IMR-90 (cell line): Measurements from ENCODE around the gene VSTM5. TPM values are rescaled to one million over a fixed set of nuclear protein-coding genes. Genes with fewer than 3 reads are reported as not detected.

ENCODE experiments used
- ATAC-seq: fragments of 200-7000 bp; cut with Tn5 transposase; 2 replicates; pipeline ENCODE4 v1.9.1; 2020; ENCODE audit warnings: low read depth, mild to moderate bottlenecking, moderate library complexity
- BruUV-seq: library from RNA; stranded (reverse); fragments of 400-500 nt; replicated peaks from 2 replicates; lab custom pipeline; 2021; lab: Mats Ljungman, UMichigan
- CTCF ChIA-PET: fragments of 300-600 bp; formaldehyde crosslinking; extraction: SDS; loops from one replicate; lab custom pipeline; 2021; ENCODE audit warnings: antibody characterized with exemption; lab: Yijun Ruan, JAX
- POLR2A ChIA-PET: fragments of 300-600 bp; sonication (Branson Sonifier 250); formaldehyde crosslinking; loops from one replicate; lab custom pipeline; 2022; ENCODE audit warnings: antibody characterized with exemption; ENCODE audit not compliant: unreplicated experiment; lab: Charles Lee
- DNase-seq: peaks from one replicate; pipeline ENCODE4 v3.0.0; 2013
- H2AFZ ChIP-seq: replicated peaks from 2 replicates; pipeline ENCODE3; 2013; ENCODE audit warnings: low read length, mild to moderate bottlenecking; ENCODE audit not compliant: poor library complexity
- H2AK5ac ChIP-seq: 2 replicates; pipeline ENCODE4 v1.6.1; 2013; ENCODE audit warnings: low read depth, low read length, inconsistent platforms
- H2AK9ac ChIP-seq: replicated peaks from 2 replicates; pipeline ENCODE3; 2013; ENCODE audit warnings: mild to moderate bottlenecking, low read depth, low read length, moderate library complexity; ENCODE audit not compliant: poor library complexity
- H2BK120ac ChIP-seq: 2 replicates; pipeline ENCODE4 v1.6.1; 2013; ENCODE audit warnings: low read depth, low read length, inconsistent platforms
- H2BK15ac ChIP-seq: 3 replicates; pipeline ENCODE4 v1.6.1; 2013; ENCODE audit warnings: low read depth, low read length, inconsistent platforms
- H2BK20ac ChIP-seq: 2 replicates; pipeline ENCODE4 v1.6.1; 2013; ENCODE audit warnings: low read depth, mild to moderate bottlenecking, inconsistent platforms, low read length, moderate library complexity
- H2BK5ac ChIP-seq: 2 replicates; pipeline ENCODE4 v1.6.1; 2013; ENCODE audit warnings: mild to moderate bottlenecking, low read depth, low read length, inconsistent platforms; ENCODE audit not compliant: poor library complexity, severe bottlenecking
- H3K14ac ChIP-seq: replicated peaks from 2 replicates; pipeline ENCODE4 v1.6.1; 2013; ENCODE audit warnings: low read depth, low read length, inconsistent platforms
- H3K18ac ChIP-seq: 2 replicates; pipeline ENCODE4 v1.6.1; 2013; ENCODE audit warnings: low read depth, low read length, control low read depth
- H3K23ac ChIP-seq: 2 replicates; pipeline ENCODE4 v1.6.1; 2013; ENCODE audit warnings: low read depth, low read length, inconsistent platforms
- H3K27ac ChIP-seq: 2 replicates; pipeline ENCODE4 v1.5.1; 2013; ENCODE audit warnings: mild to moderate bottlenecking, control low read depth, low read length; ENCODE audit not compliant: insufficient read depth
- H3K27me3 ChIP-seq: 2 replicates; pipeline ENCODE4 v1.6.1; 2013; ENCODE audit warnings: low read length; ENCODE audit not compliant: control insufficient read depth, insufficient read depth
- H3K36me3 ChIP-seq: 2 replicates; pipeline ENCODE4 v1.6.1; 2013; ENCODE audit warnings: low read length, mixed read lengths; ENCODE audit not compliant: control insufficient read depth, insufficient read depth
- H3K4ac ChIP-seq: 2 replicates; pipeline ENCODE4 v1.6.1; 2013; ENCODE audit warnings: low read depth, low read length, inconsistent platforms
- H3K4me1 ChIP-seq: 2 replicates; pipeline ENCODE4 v1.6.1; 2013; ENCODE audit warnings: low read length, mixed read lengths; ENCODE audit not compliant: control insufficient read depth, insufficient read depth
- H3K4me2 ChIP-seq: 2 replicates; pipeline ENCODE4 v1.6.1; 2013; ENCODE audit warnings: low read depth, mild to moderate bottlenecking, control low read depth, low read length, moderate library complexity
- H3K4me3 ChIP-seq: 2 replicates; pipeline ENCODE4 v1.5.1; 2013; ENCODE audit warnings: low read depth, mild to moderate bottlenecking, control low read depth, low read length, moderate library complexity; ENCODE audit not compliant: insufficient read depth
- H3K56ac ChIP-seq: 2 replicates; pipeline ENCODE4 v1.6.1; 2013; ENCODE audit warnings: low read length, inconsistent platforms; ENCODE audit not compliant: insufficient read depth; ENCODE audit errors: extremely low read depth
- H3K79me1 ChIP-seq, 2 experiments: 2 replicates each; pipeline ENCODE4 v1.6.1; 2013; ENCODE audit warnings: low read length in 2 of 2, inconsistent platforms in 1 of 2, low read depth in 1 of 2
- H3K9ac ChIP-seq: 2 replicates; pipeline ENCODE4 v1.6.1; 2013; ENCODE audit warnings: low read depth, low read length, control low read depth
- H3K9me1 ChIP-seq: 2 replicates; pipeline ENCODE4 v1.6.1; 2013; ENCODE audit warnings: low read length, inconsistent platforms; ENCODE audit not compliant: insufficient read depth
- H3K9me3 ChIP-seq: 2 replicates; pipeline ENCODE4 v1.6.1; 2013; ENCODE audit warnings: low read length; ENCODE audit not compliant: control insufficient read depth, insufficient read depth
- H4K20me1 ChIP-seq: 2 replicates; pipeline ENCODE4 v1.6.1; 2013; ENCODE audit warnings: low read length, inconsistent platforms; ENCODE audit not compliant: insufficient read depth
- H4K5ac ChIP-seq: 2 replicates; pipeline ENCODE4 v1.6.1; 2013; ENCODE audit warnings: mild to moderate bottlenecking, low read depth, low read length, control low read depth
- H4K8ac ChIP-seq, 2 experiments: 2 replicates each; pipeline ENCODE4 v1.6.1; 2013; ENCODE audit warnings: low read depth in 2 of 2, low read length in 2 of 2, control low read depth in 1 of 2, inconsistent platforms in 1 of 2
- H4K91ac ChIP-seq: 2 replicates; pipeline ENCODE4 v1.6.1; 2013; ENCODE audit warnings: low read depth, low read length, inconsistent platforms; ENCODE audit not compliant: insufficient read depth
- CEBPB ChIP-seq: IDR thresholded peaks from 2 replicates; pipeline ENCODE4 v1.6.1; 2012; ENCODE audit warnings: low read depth, low read length, improper control_type of control experiment
- FOS ChIP-seq: fragments of 150-350 bp; IDR thresholded peaks from 2 replicates; pipeline ENCODE4 v1.6.1; 2016; ENCODE audit warnings: low read depth, low read length
- MXI1 ChIP-seq: IDR thresholded peaks from 2 replicates; pipeline ENCODE4 v1.6.1; 2012; ENCODE audit warnings: low read depth, mild to moderate bottlenecking, low read length, moderate library complexity, borderline replicate concordance
- NFE2L2 ChIP-seq: fragments of 150-350 bp; IDR thresholded peaks from 2 replicates; pipeline ENCODE4 v1.6.1; 2016; ENCODE audit warnings: low read depth, mild to moderate bottlenecking, low read length
- POLR2A ChIP-seq: IDR thresholded peaks from 2 replicates; pipeline ENCODE4 v1.6.1; 2012; ENCODE audit warnings: mild to moderate bottlenecking, low read depth, low read length
- WGBS, 2 experiments: methylation state at CpG; one replicate each; pipeline versions ENCODE4 v1.1.5 to v1.1.7; 2013; ENCODE audit warnings: missing lambda C conversion rate in 2 of 2; ENCODE audit not compliant: insufficient read length in 1 of 2; ENCODE audit errors: extremely low coverage in 2 of 2; 5-methylcytosine and 5-hydroxymethylcytosine counted together
- dilution Hi-C: fragments of 300-500 bp; cut with HindIII; formaldehyde crosslinking; loops from one replicate; pipeline ENCODE4 v1.14.3; 2018; ENCODE audit warnings: low sequenced_read_pairs; ENCODE audit not compliant: unreplicated experiment
- in situ Hi-C: fragments of 300-500 bp; cut with MboI; formaldehyde crosslinking; loops from 3 replicates; pipeline ENCODE4 v1.14.3; 2019; ENCODE audit warnings: low sequenced_read_pairs, inconsistent platforms, mixed read lengths
- intact Hi-C: fragments of 100-400 bp; cut with micrococcal nuclease; formaldehyde crosslinking; loops from 2 replicates; pipeline ENCODE4 v1.10.0; 2022
- polyA plus RNA-seq, 3 experiments: library from polyadenylated mRNA; depleted of rRNA; stranded (reverse); fragments of >200 nt; gene quantifications; 2 replicates each; pipeline ENCODE4 v1.2.3, GENCODE V29; 2012; ENCODE audit warnings: low replicate concordance in 1 of 3
- total RNA-seq: library from RNA; depleted of rRNA; stranded (reverse); fragments of >200 nt; gene quantifications from 2 replicates; pipeline ENCODE4 v1.2.3, GENCODE V29; 2012
- TF ChIP-seq, protein P1 (sequence below): fragments of 150-350 bp; IDR thresholded peaks from 2 replicates; pipeline ENCODE4 v1.6.1; 2016; ENCODE audit warnings: low read depth, mild to moderate bottlenecking, low read length, moderate library complexity, borderline replicate concordance
- TF ChIP-seq, protein P2 (sequence below): conservative IDR thresholded peaks from 2 replicates; pipeline ENCODE4 v1.5.1; 2012; ENCODE audit warnings: mild to moderate bottlenecking, low read depth, low read length, improper control_type of control experiment

Gene VSTM5
- total and polyA plus RNA-seq, 2 of the 4 experiments (the other 2 are of a cell fraction), result 0.36 to 0.43 TPM

DNA sequence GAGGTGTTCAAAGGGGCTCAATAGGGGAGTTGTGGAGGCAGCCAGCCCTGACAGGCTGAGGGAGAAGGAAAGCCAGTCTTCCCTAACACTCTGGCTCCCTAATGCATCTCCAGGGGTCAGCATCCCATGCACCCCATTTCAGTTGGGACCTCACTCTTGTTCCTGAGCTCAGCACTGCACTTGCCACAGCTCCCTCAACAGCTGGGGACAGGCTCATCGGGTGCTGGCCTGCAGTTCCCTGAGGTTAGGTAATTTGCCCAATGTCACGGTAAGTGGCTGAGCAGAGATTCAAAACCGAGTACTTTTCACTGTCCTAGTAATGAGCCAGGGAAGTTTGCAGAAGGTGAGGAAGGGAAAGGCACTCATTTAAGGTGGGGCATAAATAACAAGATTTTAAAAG is 20.8 kb downstream of the VSTM5 start:
- H3K4ac ChIP-seq, result no peak overlapping the region
- intact Hi-C loops, result no loop called here
- no peak overlapping the region for H3K14ac ChIP-seq
- H3K4me1 ChIP-seq, result no peaks in the 10 kb centered on the region
- H3K27ac ChIP-seq, result no peak overlapping the region
- H3K9ac ChIP-seq, result no peak overlapping the region
- no peak overlapping the region for H3K23ac ChIP-seq
- H3K9me3 ChIP-seq, result no peaks in the 10 kb centered on the region
- H2BK5ac ChIP-seq, result no peak overlapping the region
- H2AK9ac ChIP-seq, result no peak overlapping the region
- no peak overlapping the region for H4K8ac ChIP-seq
- H3K27me3 ChIP-seq, result no peaks in the 10 kb centered on the region; the same call in 1 of the 2 replicates
- no peak for ATAC-seq
- H2BK15ac ChIP-seq, result no peak overlapping the region
- no peaks in the 10 kb centered on the region for H3K9me1 ChIP-seq
- H4K20me1 ChIP-seq, result no peaks in the 10 kb centered on the region
- H3K79me1 ChIP-seq, result no peaks in the 10 kb centered on the region
- in situ Hi-C loops, result no loop called here
- dilution Hi-C loops, result no loop called here
- WGBS, 2 experiments, result 81% methylated on average over 3 of the region's 3 CpGs; no CpG with 5 or more reads in 1 of the 2 experiments
- DNase-seq, result no peak
- no TSS peak for BruUV-seq
- no peak overlapping the region for H2AK5ac ChIP-seq
- TF ChIP-seq POLR2A (no peak), MXI1 (no peak), CEBPB (no peak), NFE2L2 (no peak), FOS (no peak)
- TF ChIP-seq, protein P1, sequence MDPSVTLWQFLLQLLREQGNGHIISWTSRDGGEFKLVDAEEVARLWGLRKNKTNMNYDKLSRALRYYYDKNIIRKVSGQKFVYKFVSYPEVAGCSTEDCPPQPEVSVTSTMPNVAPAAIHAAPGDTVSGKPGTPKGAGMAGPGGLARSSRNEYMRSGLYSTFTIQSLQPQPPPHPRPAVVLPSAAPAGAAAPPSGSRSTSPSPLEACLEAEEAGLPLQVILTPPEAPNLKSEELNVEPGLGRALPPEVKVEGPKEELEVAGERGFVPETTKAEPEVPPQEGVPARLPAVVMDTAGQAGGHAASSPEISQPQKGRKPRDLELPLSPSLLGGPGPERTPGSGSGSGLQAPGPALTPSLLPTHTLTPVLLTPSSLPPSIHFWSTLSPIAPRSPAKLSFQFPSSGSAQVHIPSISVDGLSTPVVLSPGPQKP, result no peak
- TF ChIP-seq, protein P2, sequence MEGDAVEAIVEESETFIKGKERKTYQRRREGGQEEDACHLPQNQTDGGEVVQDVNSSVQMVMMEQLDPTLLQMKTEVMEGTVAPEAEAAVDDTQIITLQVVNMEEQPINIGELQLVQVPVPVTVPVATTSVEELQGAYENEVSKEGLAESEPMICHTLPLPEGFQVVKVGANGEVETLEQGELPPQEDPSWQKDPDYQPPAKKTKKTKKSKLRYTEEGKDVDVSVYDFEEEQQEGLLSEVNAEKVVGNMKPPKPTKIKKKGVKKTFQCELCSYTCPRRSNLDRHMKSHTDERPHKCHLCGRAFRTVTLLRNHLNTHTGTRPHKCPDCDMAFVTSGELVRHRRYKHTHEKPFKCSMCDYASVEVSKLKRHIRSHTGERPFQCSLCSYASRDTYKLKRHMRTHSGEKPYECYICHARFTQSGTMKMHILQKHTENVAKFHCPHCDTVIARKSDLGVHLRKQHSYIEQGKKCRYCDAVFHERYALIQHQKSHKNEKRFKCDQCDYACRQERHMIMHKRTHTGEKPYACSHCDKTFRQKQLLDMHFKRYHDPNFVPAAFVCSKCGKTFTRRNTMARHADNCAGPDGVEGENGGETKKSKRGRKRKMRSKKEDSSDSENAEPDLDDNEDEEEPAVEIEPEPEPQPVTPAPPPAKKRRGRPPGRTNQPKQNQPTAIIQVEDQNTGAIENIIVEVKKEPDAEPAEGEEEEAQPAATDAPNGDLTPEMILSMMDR, result no peak
- H2BK120ac ChIP-seq, result no peak overlapping the region
- POLR2A ChIA-PET, result no interaction called here
- H2AFZ ChIP-seq, result no peak overlapping the region
- H2BK20ac ChIP-seq, result no peak overlapping the region
- H4K91ac ChIP-seq, result no peak overlapping the region
- no peaks in the 10 kb centered on the region for H3K36me3 ChIP-seq
- H3K18ac ChIP-seq, result no peak overlapping the region
- H4K5ac ChIP-seq, result no peak overlapping the region
- CTCF ChIA-PET, result no interaction called here
- H3K4me2 ChIP-seq, result no peak overlapping the region
- H3K4me3 ChIP-seq, result no peak overlapping the region
- H3K56ac ChIP-seq, result no peak overlapping the region
